Fibroblast of skin of left quadriceps (primary cell): ENCODE results near the gene TNFRSF18.
"Not testable (repeated sequence)": the region's sequence is repeated elsewhere in the genome, so short reads cannot be mapped to it uniquely, and the experiment has no call there.

Experiments
- DNase-seq, 2 experiments: peaks; one replicate each; pipeline ENCODE4 v3.0.0-alpha.2; 2013; ENCODE audit warnings: low read depth in 2 of 2

The TNFRSF18 gene

GRCh38 chr1:1179346-1179982, 26.9 kb downstream of the TNFRSF18 start:
- no peak for DNase-seq

- no peak for DNase-seq
Measured at GRCh38 chr1:1178794-1179331, 27.5 kb downstream of the TNFRSF18 start.

GRCh38 chr1:1177452-1178206, 28.8 kb downstream of the TNFRSF18 start:
- no peak for DNase-seq

DNA sequence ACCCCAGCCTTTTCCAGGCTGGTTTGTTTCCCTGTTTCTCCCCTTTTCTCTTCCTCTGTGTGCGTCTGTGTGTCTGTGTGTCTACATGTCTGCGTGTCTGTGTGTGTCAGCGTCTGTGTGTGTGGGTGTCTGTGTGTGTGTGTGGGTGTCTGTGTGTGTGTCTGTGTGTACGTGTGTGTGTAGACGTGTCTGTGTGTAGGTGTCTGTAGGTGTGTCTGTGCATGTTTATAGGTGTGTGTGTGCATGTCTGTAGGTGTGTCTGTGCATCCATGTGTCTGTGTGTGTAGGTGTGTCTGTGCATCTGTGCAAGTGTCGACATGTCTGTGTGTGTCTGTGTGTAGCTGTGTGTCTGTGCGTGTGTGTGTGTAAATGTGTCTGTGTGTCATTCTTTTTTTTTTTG, 29.5 kb downstream of the TNFRSF18 start:
- DNase-seq, result no peak

DNA sequence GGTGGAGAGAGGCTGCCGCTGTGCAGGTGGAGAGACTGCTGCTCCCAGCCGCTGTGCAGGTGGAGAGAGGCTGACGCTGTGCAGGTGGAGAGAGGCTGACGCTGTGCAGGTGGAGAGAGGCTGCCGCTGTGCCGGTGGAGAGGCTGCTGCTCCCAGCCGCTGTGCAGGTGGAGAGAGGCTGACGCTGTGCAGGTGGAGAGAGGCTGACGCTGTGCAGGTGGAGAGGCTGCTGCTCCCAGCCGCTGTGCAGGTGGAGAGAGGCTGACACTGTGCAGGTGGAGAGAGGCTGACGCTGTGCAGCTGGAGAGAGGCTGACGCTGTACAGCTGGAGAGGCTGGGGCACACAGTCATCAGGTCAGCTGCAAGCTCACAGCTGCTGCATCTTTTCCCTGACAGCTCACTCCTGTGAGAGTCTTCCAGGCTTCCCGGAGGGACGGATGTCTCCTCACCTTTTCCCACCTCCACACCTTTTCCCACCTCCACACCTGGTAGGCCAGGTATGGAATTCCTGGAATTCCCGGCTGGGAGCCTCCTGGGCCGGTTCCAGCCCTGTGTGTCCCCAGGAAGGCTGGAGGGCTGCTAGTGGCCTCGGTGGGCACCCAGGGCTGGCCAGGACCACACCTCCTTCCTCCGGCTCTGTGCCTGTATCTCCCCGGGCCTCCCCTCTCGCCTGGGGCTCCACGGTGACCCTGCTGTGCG, 30.2 kb downstream of the TNFRSF18 start:
- DNase-seq, result not testable (repeated sequence)

DNA sequence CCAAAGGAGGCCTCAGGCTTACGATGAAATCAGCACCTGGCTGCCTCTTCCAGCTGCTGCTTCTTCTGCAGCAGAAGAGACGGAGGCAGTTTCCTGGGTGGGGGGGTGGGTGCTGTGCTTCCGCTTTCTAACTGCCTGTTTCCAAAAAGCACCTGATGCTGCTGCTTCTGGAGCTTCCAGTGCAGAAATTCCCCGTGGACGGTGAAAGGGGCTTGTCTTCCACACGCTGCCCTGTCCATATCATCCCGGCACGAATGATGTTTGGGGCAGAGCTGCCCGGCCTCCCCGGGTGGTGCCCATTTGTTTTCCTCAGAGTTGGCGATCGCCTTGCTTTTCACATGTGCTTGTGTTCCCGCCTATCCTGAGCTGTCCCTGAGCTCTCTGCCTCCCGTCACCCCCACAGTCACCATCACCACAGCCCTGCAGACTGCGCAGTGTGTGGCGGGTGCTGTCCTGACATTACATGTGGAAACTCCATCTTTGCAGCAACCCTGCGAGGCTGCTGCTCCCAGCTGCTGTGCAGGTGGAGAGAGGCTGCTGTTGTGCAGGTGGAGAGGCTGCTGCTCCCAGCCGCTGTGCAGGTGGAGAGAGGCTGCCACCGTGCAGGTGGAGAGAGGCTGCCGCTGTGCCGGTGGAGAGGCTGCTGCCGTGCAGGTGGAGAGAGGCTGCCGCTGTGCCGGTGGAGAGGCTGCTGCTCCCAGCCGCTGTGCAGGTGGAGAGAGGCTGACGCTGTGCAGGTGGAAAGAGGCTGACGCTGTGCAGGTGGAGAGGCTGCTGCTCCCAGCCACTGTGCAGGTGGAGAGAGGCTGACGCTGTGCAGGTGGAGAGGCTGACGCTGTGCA, 30.9 kb downstream of the TNFRSF18 start:
- DNase-seq, result no peak

DNA sequence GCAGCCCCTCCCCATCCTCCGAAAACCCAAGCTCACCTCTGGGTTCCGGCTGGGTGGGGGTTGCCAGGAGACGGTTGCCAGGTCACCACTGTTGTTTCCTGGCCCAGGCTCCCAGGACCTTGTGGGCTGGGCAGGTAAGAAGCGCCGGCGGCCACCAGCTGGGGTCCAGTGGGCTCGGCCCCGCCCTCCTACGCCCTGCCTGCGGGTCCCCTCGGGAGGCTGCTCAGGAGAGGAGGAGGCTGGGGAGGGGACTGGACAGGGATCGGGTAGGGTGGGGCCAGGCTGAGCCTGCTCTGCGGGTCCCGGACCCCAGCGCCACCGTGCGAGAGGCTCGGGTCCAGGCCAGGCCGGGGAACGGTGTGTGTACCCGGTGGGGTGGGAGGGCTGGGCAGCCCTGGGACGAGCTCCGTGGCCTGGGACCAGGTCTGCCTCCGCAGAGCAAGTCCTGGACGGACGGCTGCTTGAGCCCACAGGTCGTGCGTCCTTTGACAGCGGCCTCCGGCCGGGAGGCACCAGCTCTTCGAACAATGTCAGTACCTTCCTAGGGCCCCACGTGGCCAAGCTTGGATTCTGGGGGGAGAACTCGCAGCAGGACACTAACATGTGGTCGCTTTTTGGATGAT, 32.5 kb downstream of the TNFRSF18 start, which contains the start of gene TTLL10:
Gene TTLL10 (plus strand): TSS at position 88 of the 623 bp plus-strand sequence. CDS start 5,336 bp downstream, outside the sequence.
- no peak for DNase-seq

DNA sequence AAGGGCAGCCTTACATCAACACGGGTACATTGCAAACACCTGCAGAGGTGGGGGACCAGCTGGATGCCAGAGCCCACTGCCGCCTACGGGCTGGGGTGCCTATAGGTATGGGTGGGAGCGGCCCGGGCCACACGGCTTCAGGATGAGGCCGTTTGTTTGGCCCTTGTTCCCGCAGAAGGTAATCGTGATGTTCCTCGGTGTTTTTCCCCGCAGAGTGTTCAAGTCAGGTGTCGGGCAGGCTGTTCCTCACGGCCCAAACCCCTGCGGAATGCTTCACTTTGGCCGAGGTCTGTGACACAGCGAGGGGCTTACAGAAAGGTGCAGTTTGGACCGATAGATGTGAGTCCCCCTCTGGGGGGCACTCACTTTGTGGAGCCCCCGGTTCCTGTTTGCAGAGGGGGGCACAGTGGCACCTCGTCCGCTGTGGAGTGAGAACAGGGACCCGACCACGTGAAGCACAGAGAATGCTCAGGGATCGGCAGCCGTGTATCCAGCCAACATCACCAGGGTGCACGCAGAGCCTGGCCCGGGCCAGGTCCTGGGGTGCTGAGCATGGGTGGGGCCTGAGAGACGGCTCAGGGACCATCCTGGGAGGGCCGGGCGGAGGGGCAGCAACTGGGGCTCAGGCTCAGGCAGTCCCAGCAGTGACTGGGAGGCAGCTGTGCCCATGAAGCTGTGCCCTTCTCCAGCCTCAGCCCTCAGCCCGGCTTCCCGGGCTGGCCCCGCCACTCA, 33.2 kb downstream of the TNFRSF18 start:
- DNase-seq, result no peak

DNA sequence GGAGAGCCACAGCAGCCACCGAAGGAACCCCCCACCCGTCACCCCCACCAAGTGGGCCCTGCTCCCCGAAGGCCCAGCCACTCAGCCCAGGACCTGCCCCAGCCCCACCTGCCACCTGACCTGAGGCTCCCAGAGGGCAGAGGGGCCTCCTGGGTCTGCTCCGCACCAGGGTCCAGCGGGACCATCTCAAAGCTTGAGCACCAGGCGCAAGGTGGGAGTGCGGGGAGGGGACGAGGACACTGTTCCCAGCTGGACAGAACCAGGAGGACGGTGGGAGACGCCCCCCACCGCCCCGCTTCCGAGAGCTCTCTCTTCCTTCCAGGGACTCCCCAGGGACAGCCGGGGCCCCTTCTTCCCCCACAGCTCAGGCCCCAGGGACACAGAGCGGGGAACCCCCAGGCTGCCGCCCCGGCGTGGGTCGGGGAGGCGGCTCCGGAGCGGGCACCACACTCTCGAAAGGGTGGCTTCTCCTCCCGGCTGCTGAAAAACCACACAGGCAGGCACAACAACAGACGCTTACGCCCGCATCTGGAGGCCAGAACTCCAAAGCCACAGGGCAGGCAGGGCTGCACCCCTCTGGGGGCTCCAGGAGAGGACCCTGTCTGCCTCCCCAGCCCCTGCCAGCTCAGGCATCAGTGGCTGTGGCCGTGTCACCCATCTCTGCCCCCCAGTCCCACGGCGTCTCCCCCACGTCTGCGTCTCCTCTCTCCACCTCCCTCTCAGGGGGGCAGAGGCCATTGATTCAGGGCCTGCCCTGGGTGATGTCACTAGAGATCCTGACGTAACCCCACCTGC, 34.6 kb downstream of the TNFRSF18 start:
- no peak for DNase-seq

DNA sequence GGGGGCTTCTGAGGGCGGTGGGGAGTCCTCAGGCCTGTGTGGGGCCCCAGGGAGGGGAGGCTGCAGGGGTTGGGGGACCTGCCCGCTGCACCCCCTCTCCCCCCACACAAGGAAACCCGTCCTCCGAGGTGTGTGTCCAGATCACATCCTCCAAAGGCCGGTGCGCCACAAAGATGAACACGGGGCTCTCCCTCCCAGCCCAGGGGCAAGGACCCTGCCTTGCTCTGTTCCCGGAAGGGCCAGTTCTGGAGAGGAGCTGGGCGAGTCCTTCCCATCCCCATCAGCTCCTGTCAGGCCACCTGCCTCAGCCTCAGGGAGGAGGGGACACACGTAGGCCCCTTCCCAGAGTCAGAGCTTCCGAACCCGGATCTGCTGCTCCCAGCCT, 35.2 kb downstream of the TNFRSF18 start:
- DNase-seq, result no peak

DNA sequence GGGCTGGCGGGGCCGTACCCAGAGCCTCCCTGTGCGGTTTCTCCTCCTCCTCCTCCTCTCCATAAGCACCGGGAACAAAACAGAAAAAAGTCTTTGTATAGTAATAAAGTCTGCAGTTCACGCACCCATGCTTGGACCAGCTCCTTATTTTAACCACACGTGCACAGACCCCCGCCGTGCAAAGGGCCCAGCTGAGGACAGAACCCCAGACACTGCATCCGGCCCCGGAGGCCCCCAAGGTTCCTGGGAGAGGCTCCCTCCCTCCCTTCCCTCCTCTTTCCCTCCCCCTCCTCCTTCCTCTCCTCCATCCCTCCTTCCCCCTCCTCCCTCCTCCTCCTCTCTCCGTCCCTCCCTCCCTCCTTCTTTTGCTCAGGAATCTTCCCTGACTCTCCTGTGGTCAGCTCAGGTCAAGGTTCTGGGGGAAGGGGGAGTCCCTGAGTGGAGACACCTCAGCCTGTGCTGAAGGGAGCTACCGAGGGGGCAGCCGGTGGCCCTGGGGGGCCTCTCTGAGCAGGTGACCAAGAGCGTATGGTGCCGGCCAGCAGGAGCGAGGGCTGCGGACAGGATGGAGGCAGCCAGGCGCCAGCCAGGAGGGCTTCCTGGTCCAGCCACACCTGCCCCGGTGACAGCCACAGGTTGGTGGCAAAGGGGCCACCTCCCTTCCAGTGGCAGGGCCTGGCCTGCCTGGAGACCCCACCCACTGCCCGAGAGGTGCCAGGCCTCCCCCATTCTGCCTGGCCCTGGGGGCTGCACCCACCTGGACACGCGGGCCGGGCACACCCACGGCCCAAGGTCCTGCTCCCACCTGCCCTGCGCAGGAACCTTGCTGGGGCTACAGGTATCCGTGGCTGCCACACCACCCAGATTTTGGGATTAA, 35.9 kb downstream of the TNFRSF18 start:
- no peak for DNase-seq

DNA sequence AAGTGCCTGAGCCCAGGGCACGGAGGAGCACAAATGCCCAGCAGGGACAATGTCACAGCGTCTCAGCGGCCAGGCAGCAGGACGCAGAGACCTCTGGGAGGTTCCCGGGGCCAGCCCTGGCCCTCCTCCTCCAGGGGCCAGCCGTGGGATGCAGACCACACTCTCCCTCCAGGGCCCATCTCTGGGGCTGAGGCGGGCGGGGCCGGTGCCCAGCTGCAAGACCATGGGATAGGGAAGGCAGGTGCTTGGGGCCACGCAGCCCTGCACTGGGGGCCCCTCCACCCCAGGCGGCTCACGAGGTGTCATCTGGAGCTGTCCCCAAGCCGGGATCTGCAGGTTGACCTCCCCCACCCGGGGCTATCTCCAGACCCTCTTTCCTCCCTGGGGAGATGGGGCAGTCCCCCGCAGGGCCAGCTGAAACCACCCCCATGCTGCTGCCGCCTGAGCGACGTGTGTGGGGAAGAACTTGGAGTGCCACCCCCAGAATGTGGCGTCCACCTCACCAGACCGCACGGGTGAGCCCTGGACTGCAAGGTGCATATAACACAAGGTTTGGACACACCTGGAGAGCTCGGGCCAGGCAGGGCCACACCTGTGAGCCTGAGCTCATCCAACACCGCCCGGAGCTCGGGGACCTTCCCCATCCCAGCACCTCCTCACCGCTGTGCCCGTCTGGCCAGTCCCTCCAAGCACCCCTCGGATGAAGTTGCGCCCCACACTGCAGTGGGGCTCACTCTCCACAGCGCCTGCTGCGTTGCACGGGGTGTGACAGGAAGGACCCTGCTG, 36.8 kb downstream of the TNFRSF18 start:
- DNase-seq, result no peak

DNA sequence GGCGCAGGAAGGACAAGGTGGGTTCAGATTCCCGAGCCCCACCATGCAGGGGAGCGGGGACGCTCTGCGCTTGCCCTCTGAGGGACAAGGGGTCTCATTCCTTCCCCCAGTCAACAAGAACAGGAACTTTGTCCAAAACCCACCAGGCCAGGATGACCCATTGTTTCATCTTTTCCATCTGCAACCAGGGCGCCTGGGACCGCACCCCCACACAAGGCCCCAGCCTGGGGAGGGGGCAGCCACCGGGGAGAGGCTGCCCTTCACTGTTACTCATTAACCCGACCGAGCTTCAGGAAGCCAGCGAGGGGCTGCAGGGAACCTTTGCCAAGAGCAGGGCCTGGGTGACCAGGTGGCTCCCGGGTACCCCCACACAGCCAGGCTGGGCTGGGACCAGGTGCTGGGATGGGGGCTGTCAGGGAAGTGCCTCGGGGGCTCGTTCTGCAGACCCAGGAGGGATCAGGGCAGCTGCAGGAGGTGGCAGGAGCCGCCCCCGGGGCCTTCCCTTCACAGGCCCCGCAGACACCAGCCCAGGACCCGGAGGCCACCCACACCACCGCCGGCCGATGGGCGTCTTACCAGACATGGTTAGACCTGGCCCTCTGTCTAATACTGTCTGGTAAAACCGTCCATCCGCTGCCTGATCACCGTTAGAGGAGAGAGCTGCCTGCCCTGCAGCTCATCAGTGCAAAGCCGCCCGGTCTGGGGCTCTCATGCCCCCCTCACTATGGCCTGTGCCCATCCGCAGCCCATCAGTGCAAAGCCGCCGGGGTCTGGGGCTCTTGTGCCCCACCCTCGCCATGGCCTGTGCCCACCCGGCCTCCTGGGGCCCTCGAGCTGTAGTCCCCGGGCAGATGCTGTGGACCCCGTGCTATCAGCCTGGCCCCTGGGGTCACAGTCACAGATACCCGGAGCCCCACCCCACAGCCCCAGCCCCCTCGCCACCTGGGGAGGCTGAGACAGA, 37.7 kb downstream of the TNFRSF18 start:
- no peak for DNase-seq

DNA sequence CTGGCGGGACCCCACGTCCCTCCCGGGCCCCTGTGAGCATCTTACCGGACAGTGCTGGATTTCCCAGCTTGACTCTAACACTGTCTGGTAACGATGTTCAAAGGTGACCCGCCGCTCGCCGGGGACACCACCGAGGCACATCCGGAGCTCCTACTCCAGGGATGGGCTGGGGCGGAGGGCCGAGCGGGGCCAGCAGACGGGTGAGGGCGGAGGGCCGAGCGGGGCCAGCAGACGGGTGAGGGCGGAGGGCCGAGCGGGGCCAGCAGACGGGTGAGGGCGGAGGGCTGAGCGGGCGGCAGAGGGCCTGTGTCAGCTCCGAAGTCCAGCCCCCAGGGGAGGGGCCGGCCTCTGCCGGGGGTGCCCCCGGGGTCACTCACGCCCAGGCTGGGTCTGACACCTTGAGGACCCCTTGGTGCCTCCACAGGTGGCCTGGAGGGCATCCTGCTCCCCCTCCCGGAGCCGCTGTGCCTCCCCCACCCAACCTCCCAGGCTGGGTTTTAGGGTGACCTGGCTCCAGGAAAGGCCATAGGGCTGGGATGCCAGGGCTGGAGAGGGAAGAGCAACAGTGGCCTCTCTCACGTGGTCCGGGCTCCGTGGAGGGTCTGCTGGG, 38.4 kb downstream of the TNFRSF18 start:
- no peak for DNase-seq

- no peak for DNase-seq
Measured at GRCh38 chr1:1167398-1167821, 39.0 kb downstream of the TNFRSF18 start.
